HG02798 (cell line): Measurements from ENCODE around the gene PMEPA1.

ENCODE experiments used
- ATAC-seq: cut with Tn5 transposase; IDR thresholded peaks from one replicate; pipeline ENCODE4 v1.9.1; 2021; ENCODE audit warnings: mild to moderate bottlenecking; ENCODE audit not compliant: unreplicated experiment, poor library complexity

The PMEPA1 gene

DNA sequence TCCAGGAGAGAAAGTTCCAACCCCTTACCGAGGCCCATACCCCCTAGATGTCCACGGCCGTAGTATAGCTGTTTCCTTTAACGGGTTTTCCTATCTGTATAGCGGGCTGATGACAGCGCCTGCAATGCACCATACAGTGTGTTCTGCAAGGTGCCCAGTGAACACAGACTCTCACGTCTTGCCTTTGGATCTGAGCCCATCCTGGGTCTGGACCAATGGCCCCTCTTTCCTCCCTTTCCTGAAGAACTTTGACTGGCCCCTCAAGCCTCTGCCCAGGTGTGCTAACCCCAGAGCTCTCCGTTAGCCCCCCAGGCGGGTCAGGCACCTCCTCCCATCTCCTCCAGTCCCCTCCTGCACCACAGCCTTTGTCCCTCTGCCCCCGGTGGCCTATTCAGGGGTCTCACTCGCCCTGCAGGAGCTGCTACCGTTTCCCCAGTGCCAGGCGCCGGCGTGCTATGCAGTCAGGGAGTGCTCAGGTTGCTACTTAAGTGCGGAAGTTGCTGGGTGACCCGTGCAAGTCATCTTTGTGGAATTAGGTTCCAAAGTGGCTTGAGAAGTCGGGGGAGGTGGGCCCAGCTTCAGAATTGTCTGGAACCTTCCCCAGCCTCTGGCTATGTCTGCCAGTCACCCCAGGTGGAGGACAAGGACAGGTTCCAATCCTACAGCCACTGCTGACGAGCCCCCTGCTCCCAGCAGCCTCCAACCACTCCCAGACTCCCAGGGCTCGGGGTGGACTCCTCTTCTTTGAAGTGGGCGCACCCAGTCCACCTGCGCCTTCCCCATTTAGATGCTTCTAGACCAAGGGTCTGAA lies 54.6 kb downstream of the PMEPA1 start:
- no peak for ATAC-seq

DNA sequence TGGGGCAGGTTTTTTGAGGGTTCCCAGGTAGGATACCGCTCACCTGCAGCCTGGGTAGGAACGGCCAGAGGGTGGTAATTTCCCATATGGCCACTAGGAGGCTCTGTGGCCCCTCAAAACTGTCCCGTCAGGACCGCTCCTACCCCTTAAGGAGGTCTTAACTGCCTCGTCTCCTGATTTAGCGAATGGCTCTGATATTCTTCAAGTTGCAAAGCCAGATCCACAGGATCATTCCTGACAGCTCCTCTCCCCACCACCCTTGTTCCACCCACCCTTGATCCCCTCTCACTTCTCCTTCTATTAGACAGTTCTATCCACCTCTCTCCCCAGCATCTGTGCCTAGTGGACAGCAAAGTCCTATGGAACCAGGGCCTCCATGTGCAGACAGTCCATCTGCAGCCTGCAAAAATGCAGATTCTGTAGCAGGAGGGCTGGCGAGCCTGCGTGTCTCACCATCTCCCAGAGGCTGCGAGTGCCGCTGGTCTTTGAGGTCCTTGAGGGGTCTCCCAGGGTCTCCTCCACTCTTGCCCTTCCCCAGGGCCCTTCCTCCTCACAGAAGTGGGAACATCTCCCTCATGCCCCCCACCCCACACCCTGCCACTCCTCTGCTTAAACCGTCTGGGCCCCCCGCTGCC lies 55.3 kb downstream of the PMEPA1 start:
- peak; percentile 73 for ATAC-seq

DNA sequence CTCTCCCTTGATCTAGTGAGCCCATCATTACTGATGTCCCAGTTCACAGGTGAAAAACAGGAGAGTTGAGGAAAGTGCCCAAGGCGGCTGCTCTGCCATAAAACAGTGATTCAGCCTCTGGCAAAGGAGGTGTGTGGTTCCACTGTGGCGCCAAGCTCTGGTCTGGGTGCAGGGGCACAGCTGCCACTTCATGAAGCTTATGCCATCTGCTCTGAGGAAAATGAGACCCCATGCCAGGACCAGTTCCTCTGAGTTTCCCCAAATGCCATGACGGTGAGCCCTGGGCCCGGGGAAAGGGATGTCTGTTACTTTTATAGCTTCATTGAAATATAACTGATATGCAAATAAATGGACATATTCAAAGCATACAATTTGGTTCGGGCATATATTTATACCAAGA lies 55.9 kb downstream of the PMEPA1 start:
- no peak for ATAC-seq

DNA sequence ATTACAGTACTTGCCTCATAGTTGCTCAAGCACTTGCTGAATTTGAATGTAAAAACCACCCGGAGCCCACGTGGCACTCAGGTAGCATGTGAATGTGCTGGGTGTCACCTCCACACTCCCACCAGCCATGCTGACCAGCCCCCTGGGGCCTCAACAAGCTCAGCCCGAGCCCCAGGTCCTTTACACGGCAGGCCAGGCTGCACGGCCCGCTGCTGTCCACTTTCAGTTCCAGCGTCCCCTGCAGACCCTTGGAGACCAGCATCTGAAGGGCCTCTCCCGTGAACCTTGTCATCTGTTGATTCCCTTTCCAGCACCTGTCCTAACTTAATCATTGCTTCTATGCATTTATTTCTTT lies 56.3 kb downstream of the PMEPA1 start:
- ATAC-seq, result no peak

DNA sequence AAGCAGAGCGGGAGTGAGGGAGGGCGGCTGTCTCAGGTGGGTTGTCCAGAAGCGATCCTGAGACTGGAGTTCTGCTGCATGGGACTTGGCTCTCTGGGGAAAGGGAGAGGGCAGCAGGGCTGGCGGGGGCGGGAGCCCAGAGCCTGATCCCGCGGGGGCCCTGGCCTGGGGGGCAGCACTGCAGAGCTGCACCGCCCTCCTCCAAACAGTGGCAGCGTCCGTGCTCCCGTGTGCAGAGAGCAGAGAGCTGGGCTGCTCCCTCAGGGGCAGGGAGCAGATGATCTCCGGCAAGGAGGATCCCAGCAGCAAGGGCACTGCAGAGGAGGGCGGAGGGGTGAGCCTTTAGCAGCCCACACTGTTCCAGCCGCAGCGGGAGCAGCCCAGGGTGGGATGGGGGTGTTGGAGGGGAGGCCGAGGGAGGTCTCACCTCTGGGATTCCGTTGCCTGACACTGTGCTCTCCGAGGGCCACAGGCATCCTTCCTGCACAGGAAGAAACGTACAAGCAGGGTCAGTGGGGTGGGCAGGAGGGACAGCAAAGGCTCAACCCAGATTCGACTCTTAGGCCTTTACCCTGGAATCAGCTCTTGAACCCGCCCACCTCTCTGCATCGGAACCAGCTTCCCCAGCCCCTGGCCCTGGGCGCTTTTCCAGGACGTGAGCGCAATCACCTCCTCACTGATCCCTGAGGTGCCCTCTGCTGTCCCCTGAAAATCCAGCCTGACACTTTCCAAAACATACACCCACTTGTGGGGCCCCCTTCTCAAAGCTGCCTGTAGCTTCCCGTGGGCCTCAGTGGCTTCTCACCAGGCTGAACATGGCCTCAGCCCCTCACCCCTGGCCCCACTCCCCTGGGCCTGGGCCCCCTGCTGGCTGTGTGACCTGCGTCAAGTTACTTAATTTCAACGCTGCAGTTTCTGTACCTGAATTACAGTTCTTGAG lies 56.9 kb downstream of the PMEPA1 start:
- ATAC-seq, result no peak

DNA sequence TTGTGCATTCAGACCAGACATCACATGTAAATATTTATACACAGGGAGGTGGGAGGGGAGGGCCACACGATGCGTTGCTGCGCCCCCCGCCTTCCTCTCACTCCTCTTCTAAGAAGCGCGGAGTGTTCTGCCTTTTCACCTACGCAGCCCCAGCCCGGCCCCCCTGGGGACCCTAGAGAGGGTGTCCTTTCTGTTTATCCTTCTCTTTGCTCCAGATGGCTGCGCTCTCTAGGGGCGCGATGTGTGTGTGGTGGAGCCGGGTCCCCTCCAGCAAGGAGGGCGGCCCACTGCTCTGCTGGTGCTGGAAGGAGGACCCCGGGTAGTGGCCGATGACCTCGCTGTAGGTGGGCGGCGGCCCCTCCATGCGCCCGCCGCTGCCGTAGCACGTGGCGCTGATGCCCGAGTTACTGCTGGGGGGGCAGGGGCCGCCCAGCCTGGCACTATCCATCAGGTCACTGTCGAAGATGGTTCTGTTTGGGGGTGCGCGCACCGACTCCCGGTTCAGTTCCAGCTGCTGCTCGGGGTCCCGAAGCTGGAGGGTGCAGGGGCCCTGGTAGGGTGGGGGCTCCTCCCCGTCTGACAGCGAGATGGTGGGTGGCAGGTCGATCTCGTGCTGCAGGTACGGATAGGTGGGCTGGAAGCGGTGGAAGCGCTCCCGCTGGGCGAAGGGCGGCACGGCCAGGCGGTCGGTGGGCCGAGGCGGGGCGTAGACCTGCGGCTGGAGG lies 57.8 kb downstream of the PMEPA1 start:
- ATAC-seq, result no peak

DNA sequence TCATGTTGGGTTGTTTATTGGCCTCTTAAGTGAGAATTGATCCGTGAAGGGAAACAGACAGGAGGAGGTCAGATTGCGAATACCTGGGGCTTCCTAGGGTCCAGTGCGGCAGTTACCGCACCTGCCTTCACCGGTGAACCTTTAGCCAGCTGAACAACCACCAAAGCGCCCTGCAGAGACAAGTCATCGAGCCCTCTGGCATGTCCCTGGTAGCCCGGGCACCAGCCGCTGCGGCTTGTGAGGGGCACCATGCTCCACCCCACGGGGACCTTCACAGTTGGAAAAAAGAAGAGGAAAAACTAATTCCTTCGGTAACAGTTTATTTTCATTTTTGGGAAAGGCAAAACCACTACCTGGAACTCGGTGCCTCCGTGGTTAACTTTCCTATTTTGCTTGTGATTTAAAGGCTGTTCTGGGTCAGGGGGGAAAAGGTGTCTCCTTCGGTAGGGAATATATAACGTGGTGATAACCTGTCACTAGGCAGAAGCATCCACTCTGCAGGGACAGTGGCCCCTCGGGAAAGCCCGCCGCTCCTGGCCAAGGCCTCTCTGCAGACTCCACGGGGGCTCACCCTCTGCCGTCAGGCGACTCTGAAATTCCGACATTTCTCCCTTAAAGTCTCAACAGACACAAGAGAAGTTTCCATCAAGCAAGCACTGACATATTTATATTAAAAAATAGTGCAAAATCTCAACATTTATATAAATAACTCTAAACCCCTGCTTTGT lies 58.9 kb downstream of the PMEPA1 start:
- no peak for ATAC-seq

DNA sequence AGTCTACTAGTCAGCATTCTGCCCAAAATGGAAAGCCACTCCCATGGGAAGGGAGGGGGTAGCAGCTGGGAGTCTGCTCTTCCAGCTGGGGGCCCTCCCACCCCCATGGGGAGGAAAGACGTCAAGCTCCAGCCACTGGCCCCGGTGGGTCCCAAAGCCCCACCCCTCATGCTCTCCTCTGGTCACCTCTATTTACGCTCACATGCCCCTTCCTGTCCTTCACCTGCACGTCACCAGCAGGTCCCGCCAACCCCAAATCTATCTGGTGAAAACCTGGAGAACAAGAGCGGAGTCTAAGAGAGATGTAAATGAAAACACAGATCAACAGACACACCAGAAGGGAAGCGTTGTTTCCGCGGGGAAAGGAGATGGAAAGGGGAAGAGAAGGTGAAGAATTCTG lies 59.5 kb downstream of the PMEPA1 start:
- no peak for ATAC-seq

DNA sequence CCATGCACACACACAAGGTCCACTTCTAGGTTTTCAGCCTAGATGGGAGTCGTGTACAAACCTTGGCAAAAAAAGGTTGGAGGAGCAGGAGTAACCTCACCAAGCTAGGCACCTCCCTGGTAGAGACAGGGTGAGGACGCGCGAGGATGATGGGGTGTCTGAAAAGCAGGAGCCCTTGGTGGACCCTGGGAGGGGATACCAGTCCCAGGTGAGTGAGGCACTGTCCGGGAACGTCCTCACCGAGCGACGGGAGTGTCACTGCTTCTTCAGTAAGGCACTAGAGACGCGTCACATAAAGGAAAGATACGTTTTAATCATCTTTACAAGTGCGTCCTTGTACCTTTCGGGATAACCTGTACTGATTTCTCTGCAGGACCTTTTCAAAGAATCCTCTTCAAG lies 60.2 kb downstream of the PMEPA1 start:
- ATAC-seq, result no peak

DNA sequence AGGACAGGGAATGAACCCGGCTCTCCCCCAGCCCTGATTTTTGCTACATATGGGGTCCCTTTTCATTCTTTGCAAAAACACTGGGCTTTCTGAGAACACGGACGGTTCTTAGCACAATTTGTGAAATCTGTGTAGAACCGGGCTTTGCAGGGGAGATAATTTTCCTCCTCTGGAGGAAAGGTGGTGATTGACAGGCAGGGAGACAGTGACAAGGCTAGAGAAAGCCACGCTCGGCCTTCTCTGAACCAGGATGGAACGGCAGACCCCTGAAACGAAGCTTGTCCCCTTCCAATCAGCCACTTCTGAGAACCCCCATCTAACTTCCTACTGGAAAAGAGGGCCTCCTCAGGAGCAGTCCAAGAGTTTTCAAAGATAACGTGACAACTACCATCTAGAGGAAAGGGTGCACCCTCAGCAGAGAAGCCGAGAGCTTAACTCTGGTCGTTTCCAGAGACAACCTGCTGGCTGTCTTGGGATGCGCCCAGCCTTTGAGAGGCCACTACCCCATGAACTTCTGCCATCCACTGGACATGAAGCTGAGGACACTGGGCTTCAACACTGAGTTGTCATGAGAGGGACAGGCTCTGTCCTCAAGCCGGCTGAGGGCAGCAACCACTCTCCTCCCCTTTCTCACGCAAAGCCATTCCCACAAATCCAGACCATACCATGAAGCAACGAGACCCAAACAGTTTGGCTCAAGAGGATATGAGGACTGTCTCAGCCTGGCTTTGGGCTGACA lies 60.8 kb downstream of the PMEPA1 start:
- ATAC-seq, result no peak

DNA sequence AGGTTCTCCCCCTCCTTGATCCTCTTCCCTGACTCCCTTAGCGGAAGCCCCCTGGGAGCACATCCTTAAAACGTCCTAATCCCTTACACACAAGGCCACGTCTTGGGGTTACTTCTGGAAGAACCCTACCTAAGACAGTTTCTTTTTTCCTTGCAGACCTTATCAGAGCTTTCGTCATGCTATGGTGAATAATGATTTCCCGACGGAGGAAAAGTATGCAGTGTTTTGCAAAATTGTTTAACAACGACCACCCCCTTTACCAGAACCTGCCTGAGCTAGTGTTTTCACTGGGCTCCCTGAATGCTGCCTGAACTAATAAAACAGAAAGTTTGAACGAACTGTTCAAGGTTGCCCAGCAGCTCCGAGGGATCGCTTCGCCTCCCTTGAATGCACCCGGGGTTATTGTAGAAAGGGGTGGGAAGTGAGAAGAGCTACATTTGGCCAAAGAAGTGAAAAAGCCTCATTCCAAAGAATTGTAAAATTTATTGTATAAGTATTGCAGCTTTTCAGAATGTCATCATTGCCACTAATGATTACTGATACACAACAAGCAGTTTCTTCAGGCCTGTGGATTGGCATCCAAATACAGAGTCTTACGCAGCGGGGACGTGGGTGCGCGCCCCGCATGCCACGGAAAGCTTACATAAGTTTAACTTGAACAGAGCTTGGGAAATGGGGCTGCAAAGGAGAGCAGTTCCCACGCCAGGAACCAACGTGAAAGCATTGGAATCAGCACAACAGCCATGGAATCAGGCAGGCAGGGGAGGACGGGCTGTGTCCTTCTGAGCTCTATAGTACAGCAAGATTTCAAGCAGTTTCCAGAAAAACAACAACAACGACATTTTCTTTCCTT lies 61.7 kb downstream of the PMEPA1 start:
- no peak for ATAC-seq

DNA sequence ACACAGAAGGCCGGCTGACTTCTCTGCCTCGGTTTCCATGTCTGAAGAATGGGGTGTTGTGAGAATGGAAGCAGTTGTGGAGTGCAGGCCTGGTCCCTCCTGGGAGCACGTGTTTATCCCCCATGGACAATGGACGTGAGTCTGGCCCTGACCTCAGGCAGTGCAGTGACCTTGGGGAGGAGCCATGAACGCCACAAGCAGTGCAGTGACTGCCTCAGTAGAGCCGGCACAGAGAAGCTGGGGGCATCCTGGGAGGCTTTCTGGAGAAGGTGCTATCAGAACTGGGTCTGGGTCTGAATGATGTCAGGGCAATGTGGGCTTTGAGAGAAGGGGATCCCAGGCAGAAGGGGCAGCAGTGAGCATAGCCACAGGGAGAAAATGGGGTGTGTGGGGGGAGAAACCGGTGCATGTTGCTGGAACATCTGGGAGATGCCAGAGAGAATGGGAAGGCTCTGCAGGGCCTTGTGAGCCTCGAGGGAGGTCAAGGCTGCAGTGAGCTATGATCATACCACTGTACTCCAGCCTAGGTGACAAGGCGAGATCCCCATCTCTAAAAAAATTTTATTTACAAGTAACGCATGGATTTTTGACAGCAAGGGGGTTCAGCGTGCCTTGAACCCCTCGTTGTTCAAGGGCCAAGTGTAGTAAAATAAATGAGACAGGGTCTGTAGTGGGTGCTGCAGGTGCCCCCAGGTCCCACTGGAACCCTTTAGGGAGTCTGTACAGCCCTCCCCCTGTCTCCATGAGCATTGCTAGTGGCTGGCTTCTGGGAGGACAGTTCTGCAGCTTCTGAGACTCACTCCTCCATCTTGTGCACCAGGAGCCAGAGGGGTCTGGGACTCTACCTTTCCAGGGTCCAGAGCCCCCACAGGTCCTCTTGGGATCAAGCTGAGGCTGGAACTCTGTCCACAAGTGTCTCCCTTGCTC lies 62.5 kb downstream of the PMEPA1 start:
- no peak for ATAC-seq

DNA sequence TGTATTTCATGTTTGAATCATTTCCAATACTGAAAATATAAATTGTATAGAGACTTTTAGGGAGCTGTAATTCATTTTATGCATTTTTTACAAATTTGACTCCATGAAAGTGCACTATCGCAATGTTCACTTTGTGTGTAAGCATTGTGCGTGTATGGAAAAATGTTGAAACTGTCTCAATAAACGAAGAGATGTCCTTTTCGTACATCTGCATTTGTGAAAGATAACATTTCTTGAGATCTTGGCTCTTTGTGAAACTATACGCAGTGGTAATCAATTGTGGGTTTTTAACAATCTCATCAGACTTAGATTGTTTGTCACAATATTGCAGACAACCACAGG lies 70.9 kb downstream of the PMEPA1 start:
- ATAC-seq, result no peak

DNA sequence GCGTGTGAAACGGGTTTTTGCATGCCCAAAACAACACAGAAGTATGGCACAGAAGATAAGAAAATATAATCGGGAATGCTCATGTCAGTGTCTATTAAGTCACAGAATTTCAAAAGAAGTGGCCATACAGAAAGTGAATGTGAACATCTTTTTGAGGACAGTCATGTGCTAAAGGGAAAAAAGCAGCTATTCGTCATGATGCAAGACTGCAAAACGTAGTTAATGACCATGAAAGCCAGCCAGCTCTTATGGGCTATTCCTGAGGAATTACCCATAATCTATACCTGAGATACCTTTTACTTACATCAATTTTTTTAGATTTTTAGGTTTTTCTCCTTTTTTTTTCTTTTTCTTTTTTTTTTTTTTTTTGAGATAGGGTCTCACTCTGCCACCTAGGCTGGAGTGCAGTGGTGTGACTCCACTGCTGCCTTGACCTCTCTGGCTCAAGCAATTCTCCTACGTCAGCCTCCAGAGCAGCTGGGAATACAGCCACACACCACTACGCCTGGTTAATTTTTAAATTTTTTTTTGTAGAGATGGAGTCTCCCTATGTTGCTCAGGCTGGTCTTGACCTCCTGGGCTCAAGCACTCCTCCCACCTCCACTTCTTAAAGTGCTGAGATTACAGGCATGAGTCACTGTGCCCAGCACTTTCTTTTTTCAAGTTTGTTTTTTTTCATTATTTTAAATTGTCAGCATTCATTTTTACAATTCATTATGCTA lies 71.5 kb downstream of the PMEPA1 start:
- no peak for ATAC-seq

DNA sequence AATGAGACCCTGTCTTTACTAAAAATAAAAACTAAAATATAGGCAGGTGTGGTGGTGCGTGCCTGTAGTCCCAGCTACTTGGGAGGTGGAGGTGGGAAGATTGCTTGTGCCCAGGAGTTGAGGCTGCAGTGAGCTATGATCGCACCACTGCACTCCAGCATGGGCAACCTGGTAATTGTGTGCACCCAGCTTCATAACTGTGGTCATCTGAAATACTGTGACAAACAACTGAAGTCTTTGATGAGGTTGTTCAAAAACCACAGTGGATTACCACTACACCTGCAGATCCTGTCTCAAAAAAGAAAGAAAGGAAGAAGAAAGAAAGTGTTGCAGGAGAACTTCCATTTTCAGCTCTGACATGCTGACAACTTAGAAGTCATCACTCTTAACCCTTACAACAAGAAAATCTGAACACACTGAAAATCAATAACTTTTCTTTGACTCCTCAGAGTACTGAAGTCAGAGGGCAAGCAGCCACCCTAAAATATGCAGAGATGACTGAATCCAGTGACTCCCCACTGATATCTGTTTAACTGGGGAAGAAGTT lies 75.8 kb downstream of the PMEPA1 start:
- ATAC-seq, result no peak

DNA sequence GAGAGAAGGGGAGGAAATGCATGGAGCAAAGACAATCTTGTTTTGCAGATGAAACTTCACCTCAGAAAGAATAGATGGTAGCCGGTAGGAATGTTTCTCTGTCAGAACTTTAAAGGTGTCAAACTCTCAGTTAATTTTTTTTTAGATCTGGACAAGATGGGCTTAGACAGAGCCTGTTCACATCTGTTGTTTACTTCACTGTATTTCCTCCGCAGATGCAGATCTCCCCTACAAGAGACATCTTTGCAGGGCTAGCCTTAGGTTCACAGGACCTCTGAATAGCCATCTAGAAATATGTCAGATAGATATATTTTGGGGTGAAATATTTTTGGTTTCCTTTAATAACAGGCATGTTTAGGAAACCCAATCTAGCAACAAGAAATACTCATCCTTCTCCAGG lies 77.5 kb downstream of the PMEPA1 start:
- no peak for ATAC-seq
